A549 treated with Hydrocortisone at 1 μM for 4 hours (cell line): ENCODE results near the gene OR2T2. TPM values are rescaled to one million over a fixed set of nuclear protein-coding genes. Genes with fewer than 3 reads are reported as not detected.

Source experiments
- total RNA-seq: library from RNA; stranded (reverse); fragments of 200-300 nt; extraction: Qiagen RNA extraction; gene quantifications from 5 replicates; pipeline ENCODE4 v1.2.3, GENCODE V29; 2022

Gene OR2T2
- total RNA-seq, result not detected in 5 replicates

DNA sequence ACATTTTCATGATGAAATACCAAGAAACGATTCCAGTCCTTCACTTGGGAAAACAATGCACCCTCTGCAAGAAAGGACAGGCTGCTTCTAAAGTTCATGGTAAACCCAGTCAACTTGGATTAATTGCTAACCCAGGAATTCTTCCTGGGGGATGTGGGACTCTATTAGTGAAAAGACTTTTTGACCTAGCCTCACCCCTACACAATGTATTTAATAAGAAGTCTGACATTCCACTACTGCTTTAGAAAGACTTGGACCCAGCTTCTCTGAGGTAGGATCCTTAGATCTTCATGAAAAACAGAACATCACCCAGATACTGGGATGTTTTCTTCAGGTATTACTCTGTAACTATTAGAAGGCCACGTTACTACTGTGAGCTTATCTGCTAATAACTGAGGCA lies at the start of gene OR2T2:
TSS of gene OR2T2 (plus strand) at position 239 of the 400 bp plus-strand sequence. CDS start 7,161 bp downstream, outside the sequence.

GRCh38 chr1:248402748-248403147 lies 42.7 kb upstream of the OR2T2 start, which contains the start of gene OR2T1:
Gene OR2T1 (plus strand): TSS chr1:248403048. CDS start chr1:248406148, 3,100 bp downstream.

DNA sequence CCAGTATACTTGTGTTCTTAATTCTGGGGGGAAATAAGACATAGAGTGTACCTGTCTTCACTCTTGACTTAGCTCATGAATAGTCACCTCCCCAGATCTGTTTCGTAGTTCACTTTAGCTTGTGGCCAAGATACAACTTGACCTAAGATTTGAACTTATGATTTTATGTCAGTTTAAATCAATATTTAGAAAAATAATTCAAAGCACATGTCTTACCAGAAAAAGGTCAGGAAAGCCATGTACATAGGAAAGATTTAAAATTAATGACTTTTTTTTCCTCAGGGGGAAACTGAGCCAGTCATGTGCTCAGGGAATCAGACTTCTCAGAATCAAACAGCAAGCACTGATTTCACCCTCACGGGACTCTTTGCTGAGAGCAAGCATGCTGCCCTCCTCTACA lies 27.6 kb downstream of the OR2T2 start, which contains the start of gene OR2T3:
TSS of gene OR2T3 (plus strand) at position 301 of the 400 bp plus-strand sequence. CDS start at position 301, 0 bp downstream.

GRCh38 chr1:248488289-248488688 lies 42.9 kb downstream of the OR2T2 start, which contains the start of gene OR2T5:
Gene OR2T5 (plus strand): TSS chr1:248488589. CDS start chr1:248488589, 0 bp downstream.

Other genes with a start within 250 kb of the OR2T2 start
- gene OR2M3, start 248.4 kb upstream of the OR2T2 start, total RNA-seq, result not detected in 5 replicates
- gene OR2M4, start 214.2 kb upstream of the OR2T2 start, total RNA-seq, result not detected in 5 replicates
- not detected in 5 replicates for gene OR2T33, start 167.7 kb upstream of the OR2T2 start, total RNA-seq
- gene OR2T12, start 142.2 kb upstream of the OR2T2 start, total RNA-seq, result not detected in 5 replicates
- not detected in 5 replicates for gene OR2M7, start 121.1 kb upstream of the OR2T2 start, total RNA-seq
- not detected in 5 replicates for gene OR14C36, start 96.9 kb upstream of the OR2T2 start, total RNA-seq
- gene OR2T4, start 84.0 kb upstream of the OR2T2 start, total RNA-seq, result not detected in 5 replicates
- not detected in 5 replicates for gene OR2T6, start 69.9 kb upstream of the OR2T2 start, total RNA-seq
- not detected in 5 replicates for gene OR2T1, start 42.6 kb upstream of the OR2T2 start, total RNA-seq
- not detected in 5 replicates for gene OR2T3, start 27.7 kb downstream of the OR2T2 start, total RNA-seq
- gene OR2T5, start 43.0 kb downstream of the OR2T2 start, total RNA-seq, result not detected in 5 replicates
- not detected in 5 replicates for gene OR2G6, start 62.4 kb downstream of the OR2T2 start, total RNA-seq
- gene OR2T29, start 117.1 kb downstream of the OR2T2 start, total RNA-seq, result not detected in 5 replicates
- gene OR2T34, start 129.1 kb downstream of the OR2T2 start, total RNA-seq, result not detected in 5 replicates
- gene OR2T10, start 152.1 kb downstream of the OR2T2 start, total RNA-seq, result not detected in 5 replicates
- gene OR2T11, start 189.5 kb downstream of the OR2T2 start, total RNA-seq, result not detected in 5 replicates
- gene OR2T35, start 199.6 kb downstream of the OR2T2 start, total RNA-seq, result not detected in 5 replicates
- not detected in 5 replicates for gene OR2T27, start 209.9 kb downstream of the OR2T2 start, total RNA-seq